PC-9 (cell line): ENCODE measurements around the gene KCNH6.

Experiments
- CTCF ChIP-seq: fragments of 200-600 bp; sonication (generic); conservative IDR thresholded peaks from 2 replicates; pipeline ENCODE4 v1.6.1; 2017; ENCODE audit warnings: mixed run types, antibody characterized with exemption, mild to moderate bottlenecking, moderate library complexity
- EZH2 ChIP-seq: fragments of 200-600 bp; sonication (generic); IDR thresholded peaks from 2 replicates; pipeline ENCODE4 v1.8.0; 2017; ENCODE audit warnings: antibody characterized with exemption, low read depth

GRCh38 chr17:63535640-63536039 is 12.5 kb downstream of the KCNH6 start:
- TF ChIP-seq CTCF (no peak), EZH2 (no peak)
